Uterus (tissue), 4 donors: ENCODE results near the gene ZNF107. TPM values are rescaled to one million over a fixed set of nuclear protein-coding genes. Genes with fewer than 3 reads are reported as not detected.

Experiments used
- DNase-seq, 2 donors: peaks; one replicate each; pipeline ENCODE4 v3.0.0-alpha.2; 2019 to 2020
- H3K27ac ChIP-seq, 2 donors: fragments of 200-600 bp; sonication (generic); 1 replicate in 1 of 2; 2 replicates in 1 of 2; pipeline ENCODE4 v1.5.1; 2016 to 2018
- H3K27me3 ChIP-seq, 2 donors: fragments of 200-600 bp; sonication (generic); one replicate each; pipeline ENCODE4 v1.5.1; 2018 to 2019; ENCODE audit warnings: control low read depth in 1 of 2
- H3K36me3 ChIP-seq, 2 donors: fragments of 200-600 bp; sonication (generic); one replicate each; pipeline ENCODE4 v1.5.1; 2019; ENCODE audit warnings: control low read depth in 1 of 2
- H3K4me1 ChIP-seq, 2 donors: fragments of 200-600 bp; sonication (generic); one replicate each; pipeline ENCODE4 v1.5.1; 2018 to 2019; ENCODE audit warnings: control low read depth in 1 of 2
- H3K4me3 ChIP-seq, 2 donors: fragments of 200-600 bp; sonication (generic); 1 replicate in 1 of 2; 2 replicates in 1 of 2; pipeline ENCODE4 v1.5.1; 2018 to 2019; ENCODE audit warnings: mild to moderate bottlenecking in 1 of 2
- H3K9me3 ChIP-seq, 2 donors: fragments of 200-600 bp; sonication (generic); one replicate each; pipeline ENCODE4 v1.5.1; 2019; ENCODE audit warnings: control low read depth in 1 of 2
- POLR2A ChIP-seq, 2 donors: fragments of 450-650 bp; IDR thresholded peaks; one replicate each; pipeline ENCODE4 v1.6.1; 2016; ENCODE audit warnings: antibody characterized with exemption in 2 of 2, mild to moderate bottlenecking in 1 of 2, moderate library complexity in 1 of 2
- intact Hi-C: fragments of 100-400 bp; cut with DNase I; formaldehyde crosslinking; loops from one replicate; pipeline ENCODE4 v1.15.1; 2023; ENCODE audit warnings: low total_unique reads
- microRNA-seq: library from miRNA; unstranded; fragments of <30 nt; microRNA quantifications from one replicate; pipeline ENCODE4, GENCODE V29; 2016; ENCODE audit warnings: borderline microRNAs expressed, borderline replicate concordance
- small RNA-seq: library from RNA; depleted of rRNA; stranded (forward); fragments of <200 nt; gene quantifications from one replicate; pipeline ENCODE3, GENCODE V24; 2016
- total RNA-seq, 4 donors: library from RNA; depleted of rRNA in 3 of 4; stranded (reverse); fragments of >200 nt in 3 of 4; gene quantifications; one replicate each; pipeline versions ENCODE4 v1.1.0 to v1.2.4, GENCODE V29; 2014 to 2023
- TF ChIP-seq, protein P1 (sequence below), 4 experiments: fragments of 200-600 bp in 2 of 4; fragments of 450-650 bp in 2 of 4; sonication (generic) in 2 of 4; IDR thresholded peaks; one replicate each; pipeline ENCODE4 v1.5.1; 2016 to 2019; ENCODE audit warnings: antibody characterized with exemption in 4 of 4, mild to moderate bottlenecking in 2 of 4, moderate library complexity in 1 of 4
- donor health status: DM: yes; HTN: yes; CAD: no.

ZNF107 gene
- total RNA-seq, 4 donors from 2014 or later = 1.8 to 17.1 (median 7.2) TPM

DNA sequence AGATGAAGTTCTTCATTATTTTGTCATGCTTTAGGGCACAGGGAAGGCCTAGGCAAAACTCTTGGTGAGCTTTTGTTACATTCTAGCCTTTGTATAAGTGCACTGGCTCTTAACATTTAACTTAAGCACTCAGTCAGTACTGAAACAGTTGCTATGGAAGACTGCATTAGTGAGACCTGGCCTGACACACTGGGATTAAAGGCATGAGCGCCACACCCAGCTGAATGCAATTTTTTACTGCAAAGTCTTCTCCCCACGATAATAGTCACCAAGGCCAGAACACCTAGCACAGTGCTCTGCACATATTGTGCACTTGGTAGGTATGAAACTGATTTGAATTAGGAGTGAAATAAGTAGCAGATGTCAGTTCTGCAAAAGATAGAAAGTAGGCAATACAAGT, 87.1 kb downstream of the ZNF107 start:
- Histone ChIP-seq H3K36me3 (no peaks in the 10 kb centered on the region), H3K4me1 (no peaks in the 10 kb centered on the region), H3K9me3 (no peaks in the 10 kb centered on the region), H3K27ac (no peak overlapping the region), H3K27me3 (no peaks in the 10 kb centered on the region), H3K4me3 (no peak overlapping the region)
- TF ChIP-seq, protein P1, sequence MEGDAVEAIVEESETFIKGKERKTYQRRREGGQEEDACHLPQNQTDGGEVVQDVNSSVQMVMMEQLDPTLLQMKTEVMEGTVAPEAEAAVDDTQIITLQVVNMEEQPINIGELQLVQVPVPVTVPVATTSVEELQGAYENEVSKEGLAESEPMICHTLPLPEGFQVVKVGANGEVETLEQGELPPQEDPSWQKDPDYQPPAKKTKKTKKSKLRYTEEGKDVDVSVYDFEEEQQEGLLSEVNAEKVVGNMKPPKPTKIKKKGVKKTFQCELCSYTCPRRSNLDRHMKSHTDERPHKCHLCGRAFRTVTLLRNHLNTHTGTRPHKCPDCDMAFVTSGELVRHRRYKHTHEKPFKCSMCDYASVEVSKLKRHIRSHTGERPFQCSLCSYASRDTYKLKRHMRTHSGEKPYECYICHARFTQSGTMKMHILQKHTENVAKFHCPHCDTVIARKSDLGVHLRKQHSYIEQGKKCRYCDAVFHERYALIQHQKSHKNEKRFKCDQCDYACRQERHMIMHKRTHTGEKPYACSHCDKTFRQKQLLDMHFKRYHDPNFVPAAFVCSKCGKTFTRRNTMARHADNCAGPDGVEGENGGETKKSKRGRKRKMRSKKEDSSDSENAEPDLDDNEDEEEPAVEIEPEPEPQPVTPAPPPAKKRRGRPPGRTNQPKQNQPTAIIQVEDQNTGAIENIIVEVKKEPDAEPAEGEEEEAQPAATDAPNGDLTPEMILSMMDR (IDR thresholded peaks at IDR 0.05) = no peak
- no peak for TF ChIP-seq POLR2A (IDR thresholded peaks at IDR 0.05)
- DNase-seq = no peak
- intact Hi-C loops = no loop called here

DNA sequence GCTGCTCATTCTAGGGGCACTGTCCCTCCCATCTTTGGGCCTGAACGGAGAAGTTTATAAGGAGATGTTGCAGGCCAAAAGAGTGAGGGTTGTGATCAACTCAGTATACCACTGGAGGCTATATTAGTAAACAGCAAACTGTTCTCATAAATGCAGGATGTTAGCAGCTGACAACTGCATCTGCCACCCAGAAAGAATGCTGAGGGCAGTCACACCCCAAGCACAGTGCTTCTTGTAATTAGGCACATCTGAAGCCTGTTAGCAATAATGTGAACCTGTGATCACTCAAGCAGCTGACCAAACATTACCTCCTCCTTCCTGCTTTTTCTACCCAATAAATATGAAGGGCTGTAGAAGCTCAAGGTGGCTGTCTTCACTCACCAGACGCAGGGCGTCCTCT, 89.9 kb downstream of the ZNF107 start:
- no peaks in the 10 kb centered on the region for H3K36me3 ChIP-seq
- H3K4me1 ChIP-seq = no peaks in the 10 kb centered on the region
- H3K27ac ChIP-seq = no peak overlapping the region
- H3K9me3 ChIP-seq = no peaks in the 10 kb centered on the region
- intact Hi-C loops = no loop called here
- DNase-seq = no peak
- TF ChIP-seq, protein P1 (IDR thresholded peaks at IDR 0.05) = no peak
- TF ChIP-seq POLR2A (IDR thresholded peaks at IDR 0.05) = no peak
- H3K4me3 ChIP-seq = no peak overlapping the region
- H3K27me3 ChIP-seq = no peaks in the 10 kb centered on the region

DNA sequence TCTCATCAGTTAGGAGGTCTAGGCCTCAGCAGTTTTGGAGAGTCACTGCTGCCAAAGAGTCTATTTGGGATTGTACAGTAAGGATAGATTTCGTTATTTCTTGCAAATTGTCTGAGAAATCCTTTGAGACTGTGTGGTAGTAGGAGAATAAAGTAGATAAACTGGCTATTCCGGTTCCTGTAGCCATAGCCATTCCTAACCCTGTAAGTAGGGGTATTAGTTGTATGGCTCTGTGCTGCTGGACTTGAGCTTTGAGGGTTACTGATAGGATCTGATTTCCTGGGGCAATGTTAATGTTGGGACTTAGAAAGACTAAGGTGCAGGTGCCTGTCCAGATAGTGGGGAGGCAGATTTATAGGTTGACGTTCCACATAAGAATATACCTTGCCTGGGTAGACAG, 92.2 kb downstream of the ZNF107 start:
- no peak for DNase-seq
- Histone ChIP-seq H3K9me3 (no peaks in the 10 kb centered on the region), H3K36me3 (no peaks in the 10 kb centered on the region), H3K27ac (no peak overlapping the region), H3K4me3 (no peak overlapping the region), H3K4me1 (no peaks in the 10 kb centered on the region), H3K27me3 (no peaks in the 10 kb centered on the region)
- no peak for TF ChIP-seq POLR2A (IDR thresholded peaks at IDR 0.05)
- TF ChIP-seq, protein P1 (IDR thresholded peaks at IDR 0.05) = no peak
- intact Hi-C loops = no loop called here

Small RNAs within 50 kb of the gene (microRNA-seq; reads per million reads assigned to microRNA genes)
- gene MIR6839 = not detected

Small RNAs within 50 kb of the gene (small RNA-seq; reads per million reads assigned to genes)
- not detected for gene MIR6839

Other genes starting within 250 kb of the ZNF107 start
- gene ZNF680, start 103.1 kb upstream of the ZNF107 start, total RNA-seq = 10 to 100 TPM in 3 of 4 donors, 1 to 10 TPM in 1; 5.1 to 47.2 (median 21.3) TPM
- gene ZNF138, start 128.3 kb downstream of the ZNF107 start, total RNA-seq = 10 to 100 TPM; 13.5 to 27.7 (median 15.2) TPM
- 10 to 100 TPM in 1 of 4 donors, 1 to 10 TPM in 3; 1.5 to 21.8 (median 8.0) TPM for gene ZNF273, start 237.1 kb downstream of the ZNF107 start, total RNA-seq